HepG2 (cell line): ENCODE data around the gene VAT1L. TPM values are rescaled to one million over a fixed set of nuclear protein-coding genes. Genes with fewer than 3 reads are reported as not detected.

Experiments used
- ATAD3A ChIP-seq: sonication (generic); formaldehyde crosslinking; IDR thresholded peaks from 2 replicates; pipeline ENCODE4 v1.4.0; 2020; ENCODE audit warnings: missing genetic modification reagents
- GATAD1 ChIP-seq: IDR thresholded peaks from 2 replicates; pipeline ENCODE4 v1.6.1; 2016; ENCODE audit warnings: missing genetic modification reagents, missing compliant biosample characterization
- KLF11 ChIP-seq: IDR thresholded peaks from 2 replicates; pipeline ENCODE4 v1.6.1; 2016; ENCODE audit warnings: missing compliant biosample characterization
- SNAPC5 ChIP-seq: sonication (generic); formaldehyde crosslinking; IDR thresholded peaks from 2 replicates; pipeline ENCODE4 v1.8.1; 2023; ENCODE audit warnings: mild to moderate bottlenecking, missing genetic modification reagents, borderline replicate concordance
- ZGPAT ChIP-seq: IDR thresholded peaks from 2 replicates; pipeline ENCODE4 v1.6.1; 2016; ENCODE audit warnings: mild to moderate bottlenecking
- ZNF143 ChIP-seq: sonication (generic); formaldehyde crosslinking; IDR thresholded peaks from 2 replicates; pipeline ENCODE4 v1.4.0; 2020; ENCODE audit warnings: missing genetic modification reagents
- ZNF343 ChIP-seq: sonication (generic); formaldehyde crosslinking; IDR thresholded peaks from 2 replicates; pipeline ENCODE4 v1.4.0; 2020; ENCODE audit warnings: mild to moderate bottlenecking, missing genetic modification reagents
- ZNF557 ChIP-seq: sonication (generic); formaldehyde crosslinking; IDR thresholded peaks from 2 replicates; pipeline ENCODE4 v1.4.0; 2020; ENCODE audit warnings: missing genetic modification reagents
- ZNF747 ChIP-seq: sonication (generic); formaldehyde crosslinking; IDR thresholded peaks from 2 replicates; pipeline ENCODE4 v1.8.1; 2023; ENCODE audit warnings: missing genetic modification reagents, mild to moderate bottlenecking, borderline replicate concordance
- ZNF879 ChIP-seq: sonication (generic); formaldehyde crosslinking; IDR thresholded peaks from 2 replicates; pipeline ENCODE4 v1.8.1; 2023; ENCODE audit warnings: missing genetic modification reagents
- polyA plus RNA-seq, 8 experiments: library from polyadenylated mRNA; depleted of rRNA in 3 of 8; stranded (reverse) in 7 of 8; unstranded in 1 of 8; fragments of >200 nt; fragmentation: Illumina TruSeq in 4 of 8; extraction: Trizol in 4 of 8; gene quantifications; 2 replicates each; pipeline versions ENCODE4 v1.2.1 to v1.2.3, GENCODE V29; 2011 to 2016; ENCODE audit warnings: low read depth in 4 of 8, missing spikeins in 1 of 8, mixed read lengths in 1 of 8; ENCODE audit not compliant: insufficient read depth in 1 of 8
- total RNA-seq, 5 experiments: library from RNA; depleted of rRNA; stranded (reverse); fragments of >200 nt; fragmentation: Illumina TruSeq; extraction: Trizol; gene quantifications; 2 replicates each; pipeline ENCODE4 v1.2.3, GENCODE V29; 2016; ENCODE audit warnings: low read depth in 1 of 5
- TF ChIP-seq, protein P1 (sequence below), 2 experiments: sonication (generic) in 1 of 2; formaldehyde crosslinking in 1 of 2; IDR thresholded peaks; 2 replicates each; pipeline versions ENCODE4 v1.6.1 to v1.9.0; 2014 to 2022; ENCODE audit warnings: antibody characterized with exemption in 1 of 2, borderline replicate concordance in 1 of 2, inconsistent platforms in 1 of 2, low read depth in 1 of 2, missing genetic modification reagents in 1 of 2
- TF ChIP-seq, protein P2 (sequence below): sonication (generic); formaldehyde crosslinking; IDR thresholded peaks from 2 replicates; pipeline ENCODE4 v1.4.0; 2020; ENCODE audit warnings: mild to moderate bottlenecking, missing genetic modification reagents

Gene VAT1L
- total and polyA plus RNA-seq, 2 of the 13 experiments (the other 11 are each of a cell fraction or from before 2014, with no cell fraction given): not detected

- TF ChIP-seq, protein P1, sequence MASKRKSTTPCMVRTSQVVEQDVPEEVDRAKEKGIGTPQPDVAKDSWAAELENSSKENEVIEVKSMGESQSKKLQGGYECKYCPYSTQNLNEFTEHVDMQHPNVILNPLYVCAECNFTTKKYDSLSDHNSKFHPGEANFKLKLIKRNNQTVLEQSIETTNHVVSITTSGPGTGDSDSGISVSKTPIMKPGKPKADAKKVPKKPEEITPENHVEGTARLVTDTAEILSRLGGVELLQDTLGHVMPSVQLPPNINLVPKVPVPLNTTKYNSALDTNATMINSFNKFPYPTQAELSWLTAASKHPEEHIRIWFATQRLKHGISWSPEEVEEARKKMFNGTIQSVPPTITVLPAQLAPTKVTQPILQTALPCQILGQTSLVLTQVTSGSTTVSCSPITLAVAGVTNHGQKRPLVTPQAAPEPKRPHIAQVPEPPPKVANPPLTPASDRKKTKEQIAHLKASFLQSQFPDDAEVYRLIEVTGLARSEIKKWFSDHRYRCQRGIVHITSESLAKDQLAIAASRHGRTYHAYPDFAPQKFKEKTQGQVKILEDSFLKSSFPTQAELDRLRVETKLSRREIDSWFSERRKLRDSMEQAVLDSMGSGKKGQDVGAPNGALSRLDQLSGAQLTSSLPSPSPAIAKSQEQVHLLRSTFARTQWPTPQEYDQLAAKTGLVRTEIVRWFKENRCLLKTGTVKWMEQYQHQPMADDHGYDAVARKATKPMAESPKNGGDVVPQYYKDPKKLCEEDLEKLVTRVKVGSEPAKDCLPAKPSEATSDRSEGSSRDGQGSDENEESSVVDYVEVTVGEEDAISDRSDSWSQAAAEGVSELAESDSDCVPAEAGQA (IDR thresholded peaks at IDR 0.05; ENCODE audit: low read depth): no peak
- TF ChIP-seq, protein P1 (CRISPR knock-in tag; IDR thresholded peaks at IDR 0.05; ENCODE audit: borderline replicate concordance): no peak
- TF ChIP-seq SNAPC5 (CRISPR knock-in tag): no peak
- no peak for TF ChIP-seq ZNF143 (CRISPR knock-in tag)
- no peak for TF ChIP-seq ZGPAT
- TF ChIP-seq ZNF747 (CRISPR knock-in tag): no peak
- TF ChIP-seq ATAD3A (CRISPR knock-in tag): no peak
- no peak for TF ChIP-seq ZNF557 (CRISPR knock-in tag)
- no peak for TF ChIP-seq KLF11
- no peak for TF ChIP-seq ZNF343 (CRISPR knock-in tag)
- TF ChIP-seq, protein P2, sequence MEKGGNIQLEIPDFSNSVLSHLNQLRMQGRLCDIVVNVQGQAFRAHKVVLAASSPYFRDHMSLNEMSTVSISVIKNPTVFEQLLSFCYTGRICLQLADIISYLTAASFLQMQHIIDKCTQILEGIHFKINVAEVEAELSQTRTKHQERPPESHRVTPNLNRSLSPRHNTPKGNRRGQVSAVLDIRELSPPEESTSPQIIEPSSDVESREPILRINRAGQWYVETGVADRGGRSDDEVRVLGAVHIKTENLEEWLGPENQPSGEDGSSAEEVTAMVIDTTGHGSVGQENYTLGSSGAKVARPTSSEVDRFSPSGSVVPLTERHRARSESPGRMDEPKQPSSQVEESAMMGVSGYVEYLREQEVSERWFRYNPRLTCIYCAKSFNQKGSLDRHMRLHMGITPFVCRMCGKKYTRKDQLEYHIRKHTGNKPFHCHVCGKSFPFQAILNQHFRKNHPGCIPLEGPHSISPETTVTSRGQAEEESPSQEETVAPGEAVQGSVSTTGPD (CRISPR knock-in tag): no peak
- no peak for TF ChIP-seq GATAD1 (CRISPR knock-in tag)
- no peak for TF ChIP-seq ZNF879 (CRISPR knock-in tag)
Observed at GRCh38 chr16:77977339-77977738, 189.0 kb downstream of the VAT1L start (continued).
